Left ventricle myocardium inferior (tissue), 1 donor: Measurements from ENCODE around the gene COBL. TPM values are rescaled to one million over a fixed set of nuclear protein-coding genes. Genes with fewer than 3 reads are reported as not detected.

Experiments used
- DNase-seq: peaks from one replicate; pipeline ENCODE4 v3.0.0-alpha.2; 2020
- H3K27ac ChIP-seq: fragments of 200-600 bp; replicated peaks from 2 replicates; pipeline ENCODE4 v1.8.0; 2021
- H3K27me3 ChIP-seq: fragments of 200-600 bp; 2 replicates; pipeline ENCODE4 v1.8.0; 2021; ENCODE audit warnings: low read depth
- H3K36me3 ChIP-seq: fragments of 200-600 bp; 2 replicates; pipeline ENCODE4 v1.8.0; 2021
- H3K4me1 ChIP-seq: fragments of 200-600 bp; 2 replicates; pipeline ENCODE4 v1.8.0; 2021
- H3K4me3 ChIP-seq: fragments of 200-600 bp; 2 replicates; pipeline ENCODE4 v1.8.0; 2021; ENCODE audit warnings: mild to moderate bottlenecking, moderate library complexity
- H3K9me3 ChIP-seq: fragments of 200-600 bp; replicated peaks from 2 replicates; pipeline ENCODE4 v1.8.0; 2021
- CTCF ChIP-seq: fragments of 200-600 bp; IDR thresholded peaks from 2 replicates; pipeline ENCODE4 v1.8.0; 2021; ENCODE audit warnings: antibody characterized with exemption, mild to moderate bottlenecking, borderline replicate concordance
- intact Hi-C: fragments of 100-400 bp; cut with micrococcal nuclease; formaldehyde crosslinking; loops from one replicate; pipeline ENCODE4 v1.11.0; 2022
- total RNA-seq: library from RNA; stranded (reverse); fragmentation: NEBNext Ultra II Directional; extraction: Animal tissue kit (Norgen Biotek cat#: 25700); gene quantifications from one replicate; pipeline ENCODE4 v1.2.1, GENCODE V29; 2021
- donor health status: DM: no; HTN: yes; CAD: no; lungs with severe emphysema.

Gene COBL
- total RNA-seq, 1 donor from 2014 or later, result 77.1 TPM

GRCh38 chr7:51013218-51013786 lies 303.3 kb downstream of the COBL start:
- Histone ChIP-seq H3K27ac (no peak overlapping the region), H3K36me3 (no peaks in the 10 kb centered on the region), H3K9me3 (no peaks in the 10 kb centered on the region), H3K4me1 (peaks cover 46% of the 10 kb centered on the region), H3K27me3 (no peaks in the 10 kb centered on the region), H3K4me3 (no peak overlapping the region)
- intact Hi-C loops, result no loop called here
- TF ChIP-seq CTCF, result no peak
- DNase-seq, result no peak

GRCh38 chr7:51012569-51013217 lies 303.9 kb downstream of the COBL start:
- TF ChIP-seq CTCF, result no peak
- no peaks in the 10 kb centered on the region for H3K27me3 ChIP-seq
- peaks cover 46% of the 10 kb centered on the region for H3K4me1 ChIP-seq
- no peaks in the 10 kb centered on the region for H3K9me3 ChIP-seq
- no peak overlapping the region for H3K4me3 ChIP-seq
- no peaks in the 10 kb centered on the region for H3K36me3 ChIP-seq
- no peak overlapping the region for H3K27ac ChIP-seq
- no peak for DNase-seq
- intact Hi-C loops, result no loop called here

- H3K4me3 ChIP-seq, result no peak overlapping the region
- no peak for DNase-seq
- TF ChIP-seq CTCF, result no peak
- no peaks in the 10 kb centered on the region for H3K36me3 ChIP-seq
- intact Hi-C loops, result no loop called here
- H3K27me3 ChIP-seq, result no peaks in the 10 kb centered on the region
- peaks cover 46% of the 10 kb centered on the region for H3K4me1 ChIP-seq
- H3K9me3 ChIP-seq, result no peaks in the 10 kb centered on the region
- no peak overlapping the region for H3K27ac ChIP-seq
These were observed 304.8 kb downstream of the COBL start for GRCh38 chr7:51011710-51012350.

- Histone ChIP-seq H3K27me3 (no peaks in the 10 kb centered on the region), H3K27ac (peak overlapping the region; percentile 39), H3K9me3 (no peaks in the 10 kb centered on the region), H3K36me3 (no peaks in the 10 kb centered on the region), H3K4me1 (peaks cover 46% of the 10 kb centered on the region), H3K4me3 (no peak overlapping the region)
- TF ChIP-seq CTCF, result no peak
- no peak for DNase-seq
- intact Hi-C loops, result no loop called here
These were observed 306.1 kb downstream of the COBL start for GRCh38 chr7:51010534-51010933.

- Histone ChIP-seq H3K27ac (peak overlapping the region; percentile 39), H3K36me3 (no peaks in the 10 kb centered on the region), H3K9me3 (no peaks in the 10 kb centered on the region), H3K4me3 (no peak overlapping the region), H3K27me3 (no peaks in the 10 kb centered on the region), H3K4me1 (peaks cover 46% of the 10 kb centered on the region)
- intact Hi-C loops, result no loop called here
- TF ChIP-seq CTCF, result no peak
- DNase-seq, result no peak
These were observed 306.7 kb downstream of the COBL start for GRCh38 chr7:51009716-51010496.
